Endothelial cell of umbilical vein (primary cell): ENCODE measurements around the gene TRAPPC2. TPM values are rescaled to one million over a fixed set of nuclear protein-coding genes. Genes with fewer than 3 reads are reported as not detected.

Experiments used
- BruUV-seq: library from RNA; stranded (reverse); fragments of 400-500 nt; replicated peaks from 2 replicates; lab custom pipeline; 2021; lab: Mats Ljungman, UMichigan
- CTCF ChIA-PET: fragments of 300-600, 350-600 bp; sonication (Branson Sonifier 250); formaldehyde crosslinking; loops from one replicate; lab custom pipeline; 2021; ENCODE audit warnings: antibody characterized with exemption, inconsistent platforms; lab: Charles Lee
- POLR2A ChIA-PET: fragments of 300-600, 350-600 bp; sonication (Branson Sonifier 250); formaldehyde crosslinking; loops from one replicate; lab custom pipeline; 2021; ENCODE audit warnings: antibody characterized with exemption, inconsistent platforms; lab: Charles Lee
- DNase-seq: peaks from one replicate; pipeline ENCODE4 v3.0.0-alpha.2; 2011; ENCODE audit warnings: low read depth, low spot score
- FAIRE-seq: peaks from 2 replicates; lab custom pipeline; 2011; peaks lifted over from hg19 to GRCh38; lab: Jason Lieb, UNC
- H2AFZ ChIP-seq: 2 replicates; pipeline ENCODE4 v1.6.0; 2012; ENCODE audit warnings: low read depth, low read length, control low read depth, inconsistent platforms
- H3K27ac ChIP-seq: 2 replicates; pipeline ENCODE4 v1.5.1; 2011; ENCODE audit warnings: low read depth, mild to moderate bottlenecking, control low read depth, low read length, moderate library complexity; ENCODE audit not compliant: insufficient read depth
- H3K27me3 ChIP-seq, 2 experiments: 2 replicates each; pipeline versions ENCODE4 v1.6.0 to v1.6.1; 2011; ENCODE audit warnings: low read length in 2 of 2, mixed read lengths in 1 of 2; ENCODE audit not compliant: control insufficient read depth in 2 of 2, insufficient read depth in 2 of 2
- H3K36me3 ChIP-seq, 2 experiments: 2 replicates in 1 of 2; 3 replicates in 1 of 2; pipeline ENCODE4 v1.5.1; 2011; ENCODE audit warnings: low read length in 2 of 2, mild to moderate bottlenecking in 1 of 2, moderate library complexity in 1 of 2; ENCODE audit not compliant: control insufficient read depth in 2 of 2, insufficient read depth in 2 of 2; ENCODE audit errors: extremely low read depth in 1 of 2
- H3K4me1 ChIP-seq: 3 replicates; pipeline ENCODE4 v1.5.1; 2011; ENCODE audit warnings: mild to moderate bottlenecking, low read length; ENCODE audit not compliant: control insufficient read depth, insufficient read depth; ENCODE audit errors: extremely low read depth
- H3K4me2 ChIP-seq: 2 replicates; pipeline ENCODE4 v1.6.1; 2011; ENCODE audit warnings: low read length, control low read depth, mixed read lengths; ENCODE audit not compliant: insufficient read depth
- H3K4me3 ChIP-seq, 3 experiments: fragments of 200-600 bp in 1 of 3; sonication (generic), shearing (Covaris generic) in 1 of 3; replicated peaks in 1 of 3; 2 replicates each; pipeline ENCODE4 v1.5.1; 2011 to 2016; ENCODE audit warnings: control low read depth in 3 of 3, low read length in 3 of 3, mild to moderate bottlenecking in 2 of 3, inconsistent platforms in 1 of 3, low read depth in 1 of 3, moderate library complexity in 1 of 3; ENCODE audit not compliant: insufficient read depth in 1 of 3
- H3K79me2 ChIP-seq: 2 replicates; pipeline ENCODE4 v1.6.0; 2012; ENCODE audit warnings: low read length, inconsistent platforms; ENCODE audit not compliant: control insufficient read depth, insufficient read depth
- H3K9ac ChIP-seq: replicated peaks from 2 replicates; pipeline ENCODE3; 2011; ENCODE audit warnings: low read length, control low read depth; ENCODE audit not compliant: insufficient read depth; ENCODE audit errors: extremely low read depth
- H3K9me1 ChIP-seq: replicated peaks from 3 replicates; pipeline ENCODE4 v1.6.0; 2011; ENCODE audit warnings: mild to moderate bottlenecking, low read length; ENCODE audit not compliant: control insufficient read depth, insufficient read depth; ENCODE audit errors: extremely low read depth
- H3K9me3 ChIP-seq: replicated peaks from 2 replicates; pipeline ENCODE4 v1.5.1; 2012; ENCODE audit warnings: low read length, inconsistent platforms; ENCODE audit not compliant: control insufficient read depth, insufficient read depth
- H4K20me1 ChIP-seq: replicated peaks from 2 replicates; pipeline ENCODE3; 2011; ENCODE audit warnings: mild to moderate bottlenecking, low read length; ENCODE audit not compliant: control insufficient read depth, insufficient read depth; ENCODE audit errors: extremely low read depth
- CTCF ChIP-seq, 2 donors: IDR thresholded peaks; 1 replicate in 1 of 2; 2 replicates in 1 of 2; pipeline ENCODE4 v1.5.1; 2011; ENCODE audit warnings: low read length in 2 of 2, mild to moderate bottlenecking in 2 of 2, moderate library complexity in 2 of 2, control low read depth in 1 of 2, inconsistent platforms in 1 of 2, low read depth in 1 of 2; ENCODE audit not compliant: insufficient read depth in 1 of 2; ENCODE audit errors: extremely low read depth in 1 of 2
- EZH2 ChIP-seq: IDR thresholded peaks from 2 replicates; pipeline ENCODE4 v1.6.1; 2012; ENCODE audit warnings: borderline replicate concordance, low read depth, mild to moderate bottlenecking, moderate library complexity, low read length, inconsistent platforms; ENCODE audit not compliant: severe bottlenecking
- GATA2 ChIP-seq: IDR thresholded peaks from 2 replicates; pipeline ENCODE4 v1.7.0; 2011; ENCODE audit warnings: low read depth, mild to moderate bottlenecking, moderate library complexity, mixed read lengths, low read length; ENCODE audit not compliant: insufficient read length, insufficient read depth
- MAX ChIP-seq: IDR thresholded peaks from 2 replicates; pipeline ENCODE4 v1.6.1; 2011; ENCODE audit not compliant: insufficient read depth, insufficient read length
- MYC ChIP-seq: IDR thresholded peaks from one replicate; pipeline ENCODE4 v1.6.1; 2011; ENCODE audit warnings: mild to moderate bottlenecking, low read depth, low read length
- POLR2A ChIP-seq: IDR thresholded peaks from 2 replicates; pipeline ENCODE4 v1.6.1; 2012; ENCODE audit warnings: low read depth, mild to moderate bottlenecking, control low read depth, low read length
- POLR2AphosphoS5 ChIP-seq: IDR thresholded peaks from 2 replicates; pipeline ENCODE4 v1.6.1; 2012; ENCODE audit warnings: low read depth, mild to moderate bottlenecking, control low read depth, low read length, moderate library complexity; ENCODE audit not compliant: insufficient read depth
- dilution Hi-C: fragments of 300-500 bp; cut with MboI; formaldehyde crosslinking; loops from one replicate; pipeline ENCODE4 v1.15.0; 2019; ENCODE audit warnings: low sequenced_read_pairs; ENCODE audit not compliant: extremely low pct_ligation_motif_present
- intact Hi-C: fragments of 100-400 bp; cut with micrococcal nuclease; formaldehyde crosslinking; loops from one replicate; pipeline ENCODE4 v1.10.0; 2022
- polyA plus RNA-seq, 4 experiments: library from polyadenylated mRNA; depleted of rRNA in 3 of 4; stranded (reverse) in 3 of 4; unstranded in 1 of 4; fragments of >200 nt; gene quantifications; 2 replicates each; pipeline versions ENCODE4 v1.2.1 to v1.2.3, GENCODE V29; 2011 to 2012; ENCODE audit warnings: missing spikeins in 1 of 4
- total RNA-seq: library from RNA; stranded (reverse); gene quantifications from 2 replicates; pipeline ENCODE4 v1.2.3, GENCODE V29; 2021

TRAPPC2 gene
- total and polyA plus RNA-seq, 2 donors (not counting 3 experiments of a cell fraction or from before 2014, with no cell fraction given) = 6.6 to 13.0 TPM

- no peak for DNase-seq
- H2AFZ ChIP-seq = no peak overlapping the region
- no peak overlapping the region for H3K9ac ChIP-seq
- no peaks in the 10 kb centered on the region for H3K9me1 ChIP-seq
- no TSS peak for BruUV-seq
- no peak for FAIRE-seq
- H3K27ac ChIP-seq = no peak overlapping the region
- H3K36me3 ChIP-seq = no peaks in the 10 kb centered on the region
- H3K4me1 ChIP-seq = no peaks in the 10 kb centered on the region
- POLR2A ChIA-PET = no interaction called here
- no peak overlapping the region for H3K4me2 ChIP-seq
- no peaks in the 10 kb centered on the region for H3K27me3 ChIP-seq
- CTCF ChIA-PET = no interaction called here
- H3K4me3 ChIP-seq = no peak overlapping the region
- H3K9me3 ChIP-seq = no peaks in the 10 kb centered on the region
- intact Hi-C loops (no loop called here), dilution Hi-C loops (no loop called here)
- H4K20me1 ChIP-seq = no peaks in the 10 kb centered on the region
- TF ChIP-seq MAX = no peak
- no peak for TF ChIP-seq POLR2AphosphoS5
- no peak for TF ChIP-seq POLR2A
- no peak for TF ChIP-seq GATA2
- no peak for TF ChIP-seq CTCF (IDR thresholded peaks at IDR 0.05; ENCODE audit: extremely low read depth in 1 of 2, insufficient read depth in 1 of 2, low read depth in 1 of 2, low read length in 2 of 2)
- TF ChIP-seq EZH2 = no peak
- no peak for TF ChIP-seq MYC
- H3K79me2 ChIP-seq = no peaks in the 10 kb centered on the region
These were observed 61.4 kb downstream of the TRAPPC2 start for GRCh38 chrX:13673016-13673415.
